Measurements from ENCODE around the gene PHKA2. TPM values are rescaled to one million over a fixed set of nuclear protein-coding genes. Genes with fewer than 3 reads are reported as not detected.

PHKA2 gene
- total RNA-seq, 1 donor from 2014 or later: 16.6 TPM

GRCh38 chrX:18996536-18996935 lies 12.6 kb upstream of the PHKA2 start:
- Histone ChIP-seq H3K27me3 (ENCODE audit: control insufficient read depth, insufficient read depth, low read length) (no peaks in the 10 kb centered on the region), H3K4me3 (ENCODE audit: low read depth, low read length) (no peak overlapping the region), H3K36me3 (ENCODE audit: control insufficient read depth, insufficient read depth, low read length) (no peaks in the 10 kb centered on the region)
- TF ChIP-seq CTCF (IDR thresholded peaks at IDR 0.05; ENCODE audit: insufficient read depth, low read length, severe bottlenecking): no peak
- FAIRE-seq (no peak), DNase-seq (ENCODE audit: low read depth) (no peak)

GRCh38 chrX:18995221-18995620 lies 11.3 kb upstream of the PHKA2 start:
- TF ChIP-seq CTCF (IDR thresholded peaks at IDR 0.05; ENCODE audit: insufficient read depth, low read length, severe bottlenecking): no peak
- FAIRE-seq (no peak), DNase-seq (ENCODE audit: low read depth) (peak; percentile 90)
- no peak overlapping the region for H3K4me3 ChIP-seq (ENCODE audit: low read depth, low read length)
- no peaks in the 10 kb centered on the region for H3K36me3 ChIP-seq (ENCODE audit: control insufficient read depth, insufficient read depth, low read length)
- no peaks in the 10 kb centered on the region for H3K27me3 ChIP-seq (ENCODE audit: control insufficient read depth, insufficient read depth, low read length)

- no peak overlapping the region for H3K4me3 ChIP-seq (ENCODE audit: low read depth, low read length)
- TF ChIP-seq CTCF (IDR thresholded peaks at IDR 0.05; ENCODE audit: insufficient read depth, low read length, severe bottlenecking): no peak
- no peaks in the 10 kb centered on the region for H3K36me3 ChIP-seq (ENCODE audit: control insufficient read depth, insufficient read depth, low read length)
- FAIRE-seq: no peak
- peak; percentile 91 for DNase-seq (ENCODE audit: low read depth)
- no peaks in the 10 kb centered on the region for H3K27me3 ChIP-seq (ENCODE audit: control insufficient read depth, insufficient read depth, low read length)
These were observed 10.8 kb upstream of the PHKA2 start for GRCh38 chrX:18994713-18995112.

GRCh38 chrX:18992829-18993228 lies 8.9 kb upstream of the PHKA2 start:
- no peak for TF ChIP-seq CTCF (IDR thresholded peaks at IDR 0.05; ENCODE audit: insufficient read depth, low read length, severe bottlenecking)
- no peaks in the 10 kb centered on the region for H3K36me3 ChIP-seq (ENCODE audit: control insufficient read depth, insufficient read depth, low read length)
- DNase-seq (ENCODE audit: low read depth) (peak; percentile 65), FAIRE-seq (no peak)
- no peak overlapping the region for H3K4me3 ChIP-seq (ENCODE audit: low read depth, low read length)
- no peaks in the 10 kb centered on the region for H3K27me3 ChIP-seq (ENCODE audit: control insufficient read depth, insufficient read depth, low read length)

GRCh38 chrX:18985186-18985435 lies 1.2 kb upstream of the PHKA2 start:
- Histone ChIP-seq H3K4me3 (ENCODE audit: low read depth, low read length) (peak overlapping the region; percentile 46), H3K27me3 (ENCODE audit: control insufficient read depth, insufficient read depth, low read length) (no peaks in the 10 kb centered on the region), H3K36me3 (ENCODE audit: control insufficient read depth, insufficient read depth, low read length) (no peaks in the 10 kb centered on the region)
- FAIRE-seq (no peak), DNase-seq (ENCODE audit: low read depth) (no peak)
- no peak for TF ChIP-seq CTCF (IDR thresholded peaks at IDR 0.05; ENCODE audit: insufficient read depth, low read length, severe bottlenecking)

- peak; percentile 47 for DNase-seq (ENCODE audit: low read depth)
- Histone ChIP-seq H3K4me3 (ENCODE audit: low read depth, low read length) (peak overlapping the region; percentile 46), H3K36me3 (ENCODE audit: control insufficient read depth, insufficient read depth, low read length) (no peaks in the 10 kb centered on the region), H3K27me3 (ENCODE audit: control insufficient read depth, insufficient read depth, low read length) (no peaks in the 10 kb centered on the region)
- TF ChIP-seq CTCF (IDR thresholded peaks at IDR 0.05; ENCODE audit: insufficient read depth, low read length, severe bottlenecking): peak; percentile 49
- FAIRE-seq: no peak
These were observed 669 bp upstream of the PHKA2 start for GRCh38 chrX:18984381-18985185.

Data from bronchial epithelial cell (primary cell).